ENCODE data around the gene KCNC2.
"Not testable (repeated sequence)": the region's sequence is repeated elsewhere in the genome, so short reads cannot be mapped to it uniquely, and the experiment has no call there.

KCNC2 gene

DNA sequence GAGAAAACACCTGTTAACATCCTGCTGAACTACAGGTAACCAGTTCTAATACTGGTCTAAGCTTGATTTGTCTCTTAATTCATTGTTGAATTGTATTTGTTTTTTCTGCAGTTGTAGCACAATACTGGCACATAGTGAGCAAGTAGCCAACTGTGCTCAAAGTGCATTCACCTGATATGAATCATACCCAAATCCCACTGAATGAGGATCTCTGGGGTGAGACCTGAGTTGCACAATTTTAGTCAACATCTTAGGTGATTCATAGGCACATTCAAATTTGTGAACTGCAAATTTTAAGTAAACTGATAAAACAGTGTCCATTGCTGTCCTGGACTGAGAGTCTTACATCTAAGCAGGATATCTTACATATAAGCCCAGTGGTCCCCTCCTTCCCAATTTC is 12.8 kb downstream of the KCNC2 start:
- TF ChIP-seq, protein P1, sequence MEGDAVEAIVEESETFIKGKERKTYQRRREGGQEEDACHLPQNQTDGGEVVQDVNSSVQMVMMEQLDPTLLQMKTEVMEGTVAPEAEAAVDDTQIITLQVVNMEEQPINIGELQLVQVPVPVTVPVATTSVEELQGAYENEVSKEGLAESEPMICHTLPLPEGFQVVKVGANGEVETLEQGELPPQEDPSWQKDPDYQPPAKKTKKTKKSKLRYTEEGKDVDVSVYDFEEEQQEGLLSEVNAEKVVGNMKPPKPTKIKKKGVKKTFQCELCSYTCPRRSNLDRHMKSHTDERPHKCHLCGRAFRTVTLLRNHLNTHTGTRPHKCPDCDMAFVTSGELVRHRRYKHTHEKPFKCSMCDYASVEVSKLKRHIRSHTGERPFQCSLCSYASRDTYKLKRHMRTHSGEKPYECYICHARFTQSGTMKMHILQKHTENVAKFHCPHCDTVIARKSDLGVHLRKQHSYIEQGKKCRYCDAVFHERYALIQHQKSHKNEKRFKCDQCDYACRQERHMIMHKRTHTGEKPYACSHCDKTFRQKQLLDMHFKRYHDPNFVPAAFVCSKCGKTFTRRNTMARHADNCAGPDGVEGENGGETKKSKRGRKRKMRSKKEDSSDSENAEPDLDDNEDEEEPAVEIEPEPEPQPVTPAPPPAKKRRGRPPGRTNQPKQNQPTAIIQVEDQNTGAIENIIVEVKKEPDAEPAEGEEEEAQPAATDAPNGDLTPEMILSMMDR (IDR thresholded peaks at IDR 0.05; ENCODE audit: low read depth, low read length, missing control alignments): no peak
- DNase-seq: no peak
- H3K27me3 ChIP-seq (replicated peaks): no peaks in the 10 kb centered on the region
- no peak overlapping the region for H3K27ac ChIP-seq
- in situ Hi-C loops (cut with HindIII; ENCODE audit: low pct_ligation_motif_present, low sequenced_read_pairs): no loop called here
- no peaks in the 10 kb centered on the region for H3K36me3 ChIP-seq (replicated peaks)
- no peak overlapping the region for H3K4me3 ChIP-seq (ENCODE audit: low read depth, low read length)

DNA sequence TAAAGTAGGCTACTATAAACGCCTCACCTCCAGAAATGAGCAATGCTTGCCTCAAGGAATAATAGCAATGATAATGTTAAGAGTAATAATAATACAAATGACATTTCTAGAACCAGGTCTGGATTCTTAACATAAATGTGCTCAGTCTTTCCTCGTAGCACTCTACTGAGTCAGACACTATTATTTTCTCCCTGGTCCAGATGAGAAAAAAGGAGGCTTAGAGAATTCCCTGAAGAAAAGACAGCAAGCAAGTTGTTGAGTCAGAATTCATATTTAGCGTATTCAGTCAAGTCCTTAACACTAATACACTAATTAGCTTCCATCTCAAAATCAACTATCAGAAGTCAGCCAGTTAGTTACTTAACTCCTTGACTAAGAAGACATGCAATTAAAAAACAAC is 13.2 kb downstream of the KCNC2 start:
- Histone ChIP-seq H3K4me3 (ENCODE audit: low read depth, low read length) (no peak overlapping the region), H3K27me3 (replicated peaks) (no peaks in the 10 kb centered on the region), H3K36me3 (replicated peaks) (no peaks in the 10 kb centered on the region), H3K27ac (no peak overlapping the region)
- in situ Hi-C loops (cut with HindIII; ENCODE audit: low pct_ligation_motif_present, low sequenced_read_pairs): no loop called here
- TF ChIP-seq, protein P1 (IDR thresholded peaks at IDR 0.05; ENCODE audit: low read depth, low read length, missing control alignments): no peak
- no peak for DNase-seq

DNA sequence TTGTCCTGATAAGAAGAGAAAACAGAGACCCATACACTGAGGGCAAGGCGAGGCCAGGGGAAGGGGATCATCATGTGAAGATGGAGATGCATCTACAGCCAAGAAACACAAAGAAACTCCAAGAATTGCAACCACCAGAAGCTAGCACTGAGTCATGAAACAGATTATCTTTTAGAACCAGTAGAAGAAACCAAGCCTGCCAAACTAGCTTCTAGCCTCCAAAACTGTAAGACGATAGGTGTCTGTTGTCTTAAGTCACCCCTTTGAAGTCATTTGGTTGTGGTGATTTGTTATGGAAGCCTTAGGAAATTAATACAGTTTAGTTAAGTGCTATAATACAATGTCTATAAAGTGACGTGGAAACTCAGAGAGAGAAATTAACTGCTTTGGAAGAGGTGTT is 15.4 kb downstream of the KCNC2 start:
- Histone ChIP-seq H3K4me3 (ENCODE audit: low read depth, low read length) (no peak overlapping the region), H3K27ac (no peak overlapping the region), H3K27me3 (replicated peaks) (no peaks in the 10 kb centered on the region), H3K36me3 (replicated peaks) (no peaks in the 10 kb centered on the region)
- in situ Hi-C loops (cut with HindIII; ENCODE audit: low pct_ligation_motif_present, low sequenced_read_pairs): no loop called here
- TF ChIP-seq, protein P1 (IDR thresholded peaks at IDR 0.05; ENCODE audit: low read depth, low read length, missing control alignments): no peak
- DNase-seq: no peak

DNA sequence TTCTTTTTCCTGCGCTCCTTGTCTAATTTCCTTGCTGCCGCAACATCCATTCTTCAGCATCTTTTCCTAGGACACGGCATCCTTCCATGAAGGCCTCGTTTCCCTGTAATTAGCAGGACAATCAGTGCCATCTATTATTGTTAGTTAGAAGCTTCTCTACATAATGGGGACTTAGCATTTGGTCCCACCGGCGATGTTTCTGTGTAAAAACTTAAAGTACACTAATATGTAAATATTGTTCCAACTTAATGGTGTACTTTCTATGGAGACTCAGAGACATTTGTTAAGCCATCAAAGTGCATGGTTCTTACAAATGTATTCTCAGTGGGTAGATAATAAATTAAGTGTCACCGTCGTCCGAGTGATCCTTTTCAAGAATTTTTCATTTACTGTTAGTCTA is 17.4 kb downstream of the KCNC2 start:
- in situ Hi-C loops (cut with HindIII; ENCODE audit: low pct_ligation_motif_present, low sequenced_read_pairs): no loop called here
- no peaks in the 10 kb centered on the region for H3K36me3 ChIP-seq (replicated peaks)
- no peak overlapping the region for H3K4me3 ChIP-seq (ENCODE audit: low read depth, low read length)
- TF ChIP-seq, protein P1 (IDR thresholded peaks at IDR 0.05; ENCODE audit: low read depth, low read length, missing control alignments): no peak
- no peak overlapping the region for H3K27ac ChIP-seq
- no peak for DNase-seq
- H3K27me3 ChIP-seq (replicated peaks): no peaks in the 10 kb centered on the region

DNA sequence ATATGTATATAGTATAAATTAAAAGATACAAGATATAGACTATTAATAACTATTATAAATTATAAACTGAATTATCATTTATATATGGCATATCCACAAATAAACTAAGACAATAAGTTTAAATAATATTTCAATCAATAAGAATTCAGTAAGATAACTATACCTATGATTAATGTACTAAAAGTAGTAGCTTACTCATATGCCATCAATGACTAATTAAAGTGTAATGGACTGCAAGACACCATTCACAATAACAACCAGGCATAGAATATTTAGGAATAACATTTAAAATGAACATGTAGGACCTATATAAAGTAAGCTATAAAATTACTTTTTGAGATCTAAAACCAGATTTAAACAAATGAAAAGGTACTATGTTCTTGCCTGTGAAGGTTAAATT is 18.8 kb downstream of the KCNC2 start:
- Histone ChIP-seq H3K36me3 (replicated peaks) (no peaks in the 10 kb centered on the region), H3K27me3 (replicated peaks) (no peaks in the 10 kb centered on the region), H3K4me3 (ENCODE audit: low read depth, low read length) (no peak overlapping the region), H3K27ac (no peak overlapping the region)
- in situ Hi-C loops (cut with HindIII; ENCODE audit: low pct_ligation_motif_present, low sequenced_read_pairs): no loop called here
- DNase-seq: no peak
- TF ChIP-seq, protein P1 (IDR thresholded peaks at IDR 0.05; ENCODE audit: low read depth, low read length, missing control alignments): no peak

DNA sequence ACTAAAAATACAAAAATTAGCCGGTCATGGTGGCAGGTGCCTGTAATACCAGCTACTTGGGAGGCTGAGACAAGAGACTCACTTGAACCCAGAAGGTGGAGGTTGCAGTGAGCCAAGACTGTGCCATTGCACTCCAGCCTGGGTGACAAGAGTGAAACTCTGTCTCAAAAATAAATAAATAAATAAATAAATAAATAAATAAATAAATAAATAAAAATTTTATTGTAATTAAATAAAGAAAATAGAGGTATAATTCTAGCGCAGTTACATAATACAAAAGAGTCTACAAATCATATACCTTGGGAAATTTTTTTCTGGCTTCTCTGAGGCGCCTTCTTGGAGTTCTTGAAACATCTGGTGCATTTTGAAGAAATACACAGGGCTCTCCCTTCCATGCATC is 23.8 kb downstream of the KCNC2 start:
- H3K27me3 ChIP-seq (replicated peaks); H3K36me3 ChIP-seq (replicated peaks); in situ Hi-C loops (cut with HindIII; ENCODE audit: low pct_ligation_motif_present, low sequenced_read_pairs); H3K4me3 ChIP-seq (ENCODE audit: low read depth, low read length); DNase-seq; H3K27ac ChIP-seq: not testable (repeated sequence)

Data from brain microvascular endothelial cell (primary cell).